Posterior cingulate gyrus (tissue), 11 donors: ENCODE results near the gene PKHD1.

Experiments
- DNase-seq, 10 donors: peaks; one replicate each; pipeline versions ENCODE4 v3.0.0 to v3.0.0-alpha.2; 2020 to 2021; ENCODE audit warnings: mixed read lengths in 3 of 10
- intact Hi-C: fragments of 100-400 bp; cut with DNase I; formaldehyde crosslinking; loops from one replicate; pipeline ENCODE4 v1.15.1; 2023

Gene PKHD1

GRCh38 chr6:51648774-51649173 is 438.6 kb downstream of the PKHD1 start:
- DNase-seq, result no peak
- intact Hi-C loops, result no loop called here

GRCh38 chr6:51648236-51648635 is 439.2 kb downstream of the PKHD1 start:
- no peak for DNase-seq
- intact Hi-C loops, result no loop called here

- no peak for DNase-seq
- intact Hi-C loops, result no loop called here
Measured at GRCh38 chr6:51644426-51644825, 443.0 kb downstream of the PKHD1 start.

GRCh38 chr6:51640021-51640420 is 447.4 kb downstream of the PKHD1 start:
- intact Hi-C loops, result no loop called here
- DNase-seq, result no peak

GRCh38 chr6:51633424-51633823 is 454.0 kb downstream of the PKHD1 start:
- intact Hi-C loops, result no loop called here
- DNase-seq, result no peak

- no peak for DNase-seq
- intact Hi-C loops, result no loop called here
Measured at GRCh38 chr6:51630011-51630410, 457.4 kb downstream of the PKHD1 start.

- no peak for DNase-seq
- intact Hi-C loops, result no loop called here
Measured at GRCh38 chr6:51626391-51626790, 461.0 kb downstream of the PKHD1 start.

- intact Hi-C loops, result no loop called here
- no peak for DNase-seq
Measured at GRCh38 chr6:51625566-51625965, 461.8 kb downstream of the PKHD1 start.

- DNase-seq, result no peak
- intact Hi-C loops, result no loop called here
Measured at GRCh38 chr6:51620971-51621370, 466.4 kb downstream of the PKHD1 start.

- intact Hi-C loops, result no loop called here
- DNase-seq, result peak in 1 of 10 donors; percentile 76
Measured at GRCh38 chr6:51619042-51619799, 468.2 kb downstream of the PKHD1 start.

- no peak for DNase-seq
- intact Hi-C loops, result no loop called here
Measured at GRCh38 chr6:51618563-51618962, 468.9 kb downstream of the PKHD1 start.

- intact Hi-C loops, result no loop called here
- DNase-seq, result no peak
Measured at GRCh38 chr6:51617751-51618150, 469.7 kb downstream of the PKHD1 start.

- no peak for DNase-seq
- intact Hi-C loops, result no loop called here
Measured at GRCh38 chr6:51616243-51616642, 471.2 kb downstream of the PKHD1 start.

GRCh38 chr6:51614725-51615124 is 472.7 kb downstream of the PKHD1 start:
- no peak for DNase-seq
- intact Hi-C loops, result no loop called here

GRCh38 chr6:51613558-51613957 is 473.9 kb downstream of the PKHD1 start:
- intact Hi-C loops, result no loop called here
- no peak for DNase-seq

- intact Hi-C loops, result no loop called here
- DNase-seq, result no peak
Measured at GRCh38 chr6:51608932-51609331, 478.5 kb downstream of the PKHD1 start.

GRCh38 chr6:51608383-51608782 is 479.0 kb downstream of the PKHD1 start:
- intact Hi-C loops, result no loop called here

GRCh38 chr6:51600514-51600913 is 486.9 kb downstream of the PKHD1 start:
- no peak for DNase-seq
- intact Hi-C loops, result no loop called here

More at GRCh38 chr6:51608383-51608782, 479.0 kb downstream of the PKHD1 start:
- DNase-seq, result no peak

- peak in 1 of 10 donors; percentile 73 for DNase-seq
- intact Hi-C loops, result no loop called here
Measured at GRCh38 chr6:51598171-51598570, 489.2 kb downstream of the PKHD1 start.

- no peak for DNase-seq
- intact Hi-C loops, result no loop called here
Measured at GRCh38 chr6:51594981-51595380, 492.4 kb downstream of the PKHD1 start.

- intact Hi-C loops, result no loop called here
- no peak for DNase-seq
Measured at GRCh38 chr6:51585264-51585663, 502.1 kb downstream of the PKHD1 start.

GRCh38 chr6:51584163-51584562 is 503.2 kb downstream of the PKHD1 start:
- DNase-seq, result no peak
- intact Hi-C loops, result no loop called here

GRCh38 chr6:51578994-51579393 is 508.4 kb downstream of the PKHD1 start:
- intact Hi-C loops, result no loop called here
- DNase-seq, result no peak
